ENCODE data around the gene FYB1. TPM values are rescaled to one million over a fixed set of nuclear protein-coding genes. Genes with fewer than 3 reads are reported as not detected.
"Not testable (repeated sequence)": the region's sequence is repeated elsewhere in the genome, so short reads cannot be mapped to it uniquely, and the experiment has no call there.

The FYB1 gene
- total RNA-seq, 1 donor from 2014 or later: not detected

DNA sequence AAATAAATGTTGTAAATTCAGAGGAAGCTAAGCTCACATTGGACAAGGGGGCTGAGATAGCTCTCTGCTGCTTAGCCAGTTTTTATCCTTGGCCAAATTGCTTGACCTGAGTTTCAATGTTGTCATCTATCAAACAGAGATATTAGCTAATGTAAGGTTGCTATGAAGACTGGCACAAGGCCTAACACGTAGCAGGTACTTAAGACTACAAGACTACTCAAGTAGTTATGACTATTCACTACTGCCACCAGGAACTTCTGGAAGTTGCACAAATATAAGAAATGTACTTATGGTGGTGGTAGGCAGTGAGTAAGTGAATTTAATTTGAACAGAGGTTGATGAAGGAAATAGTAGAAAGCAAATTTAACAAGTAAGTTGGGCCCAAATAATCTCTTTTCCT lies 17.4 kb upstream of the FYB1 start:
- Mint-ChIP-seq H3K4me3 (no peak overlapping the region), H3K27ac (ENCODE audit: unreplicated experiment) (no peak overlapping the region), H3K9me3 (peaks cover 10% of the 10 kb centered on the region), H3K27me3 (ENCODE audit: low read depth) (peaks cover 9% of the 10 kb centered on the region), H3K36me3 (ENCODE audit: low read depth) (no peaks in the 10 kb centered on the region), H3K4me1 (peaks cover 5% of the 10 kb centered on the region)
- DNase-seq (ENCODE audit: low read depth, low spot score): no peak
- TF ChIP-seq, protein P1, sequence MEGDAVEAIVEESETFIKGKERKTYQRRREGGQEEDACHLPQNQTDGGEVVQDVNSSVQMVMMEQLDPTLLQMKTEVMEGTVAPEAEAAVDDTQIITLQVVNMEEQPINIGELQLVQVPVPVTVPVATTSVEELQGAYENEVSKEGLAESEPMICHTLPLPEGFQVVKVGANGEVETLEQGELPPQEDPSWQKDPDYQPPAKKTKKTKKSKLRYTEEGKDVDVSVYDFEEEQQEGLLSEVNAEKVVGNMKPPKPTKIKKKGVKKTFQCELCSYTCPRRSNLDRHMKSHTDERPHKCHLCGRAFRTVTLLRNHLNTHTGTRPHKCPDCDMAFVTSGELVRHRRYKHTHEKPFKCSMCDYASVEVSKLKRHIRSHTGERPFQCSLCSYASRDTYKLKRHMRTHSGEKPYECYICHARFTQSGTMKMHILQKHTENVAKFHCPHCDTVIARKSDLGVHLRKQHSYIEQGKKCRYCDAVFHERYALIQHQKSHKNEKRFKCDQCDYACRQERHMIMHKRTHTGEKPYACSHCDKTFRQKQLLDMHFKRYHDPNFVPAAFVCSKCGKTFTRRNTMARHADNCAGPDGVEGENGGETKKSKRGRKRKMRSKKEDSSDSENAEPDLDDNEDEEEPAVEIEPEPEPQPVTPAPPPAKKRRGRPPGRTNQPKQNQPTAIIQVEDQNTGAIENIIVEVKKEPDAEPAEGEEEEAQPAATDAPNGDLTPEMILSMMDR (conservative IDR thresholded peaks at IDR 0.05): no peak

DNA sequence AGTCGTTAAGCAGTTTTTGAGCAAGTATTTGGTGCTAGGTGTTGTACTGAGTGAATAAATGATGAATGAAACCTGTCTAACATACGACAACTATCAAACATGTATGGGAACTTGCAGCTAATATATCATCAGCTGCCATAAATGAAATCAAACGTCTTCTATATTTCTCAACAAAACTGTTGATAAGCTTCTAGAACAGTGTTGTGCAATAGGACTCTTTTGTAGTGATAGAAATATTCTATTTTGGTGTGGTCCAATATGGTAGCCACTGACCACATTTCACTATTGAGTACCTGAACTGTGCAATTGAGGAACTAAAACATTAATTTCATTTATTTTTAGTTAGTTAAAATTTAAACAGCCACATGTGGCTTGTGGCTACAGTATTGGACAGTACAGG lies 16.3 kb upstream of the FYB1 start:
- DNase-seq (ENCODE audit: low read depth, low spot score): no peak
- Mint-ChIP-seq H3K27ac (ENCODE audit: unreplicated experiment) (no peak overlapping the region), H3K9me3 (peaks cover 7% of the 10 kb centered on the region), H3K36me3 (ENCODE audit: low read depth) (no peaks in the 10 kb centered on the region), H3K4me1 (peaks cover 5% of the 10 kb centered on the region), H3K4me3 (no peak overlapping the region), H3K27me3 (ENCODE audit: low read depth) (peaks cover 9% of the 10 kb centered on the region)
- TF ChIP-seq, protein P1 (conservative IDR thresholded peaks at IDR 0.05): no peak

DNA sequence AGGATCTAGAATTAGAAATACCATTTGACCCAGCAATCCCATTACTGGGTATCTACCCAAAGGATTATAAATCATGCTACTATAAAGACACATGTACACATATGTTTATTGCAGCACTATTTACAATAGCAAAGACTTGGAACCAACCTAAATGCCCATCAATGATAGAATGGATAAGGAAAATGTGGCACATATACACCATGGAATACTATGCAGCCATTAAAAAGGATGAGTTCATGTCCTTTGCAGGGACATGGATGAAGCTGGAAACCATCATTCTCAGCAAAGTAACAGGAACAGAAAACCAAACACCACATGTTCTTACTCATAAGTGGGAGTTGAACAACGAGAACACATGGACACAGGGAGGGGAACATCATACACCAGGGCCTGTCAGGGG lies 15.1 kb upstream of the FYB1 start:
- not testable (repeated sequence) for H3K4me3 Mint-ChIP-seq; H3K9me3 Mint-ChIP-seq; H3K27ac Mint-ChIP-seq (ENCODE audit: unreplicated experiment); H3K4me1 Mint-ChIP-seq; H3K27me3 Mint-ChIP-seq (ENCODE audit: low read depth); DNase-seq (ENCODE audit: low read depth, low spot score); H3K36me3 Mint-ChIP-seq (ENCODE audit: low read depth)

- Mint-ChIP-seq H3K4me1 (peaks cover 5% of the 10 kb centered on the region), H3K9me3 (no peaks in the 10 kb centered on the region), H3K36me3 (ENCODE audit: low read depth) (no peaks in the 10 kb centered on the region), H3K27ac (ENCODE audit: unreplicated experiment) (no peak overlapping the region), H3K4me3 (no peak overlapping the region), H3K27me3 (ENCODE audit: low read depth) (peaks cover 9% of the 10 kb centered on the region)
- TF ChIP-seq, protein P1 (conservative IDR thresholded peaks at IDR 0.05): no peak
- DNase-seq (ENCODE audit: low read depth, low spot score): no peak
Observed at GRCh38 chr5:39233783-39234182, 14.4 kb upstream of the FYB1 start.

DNA sequence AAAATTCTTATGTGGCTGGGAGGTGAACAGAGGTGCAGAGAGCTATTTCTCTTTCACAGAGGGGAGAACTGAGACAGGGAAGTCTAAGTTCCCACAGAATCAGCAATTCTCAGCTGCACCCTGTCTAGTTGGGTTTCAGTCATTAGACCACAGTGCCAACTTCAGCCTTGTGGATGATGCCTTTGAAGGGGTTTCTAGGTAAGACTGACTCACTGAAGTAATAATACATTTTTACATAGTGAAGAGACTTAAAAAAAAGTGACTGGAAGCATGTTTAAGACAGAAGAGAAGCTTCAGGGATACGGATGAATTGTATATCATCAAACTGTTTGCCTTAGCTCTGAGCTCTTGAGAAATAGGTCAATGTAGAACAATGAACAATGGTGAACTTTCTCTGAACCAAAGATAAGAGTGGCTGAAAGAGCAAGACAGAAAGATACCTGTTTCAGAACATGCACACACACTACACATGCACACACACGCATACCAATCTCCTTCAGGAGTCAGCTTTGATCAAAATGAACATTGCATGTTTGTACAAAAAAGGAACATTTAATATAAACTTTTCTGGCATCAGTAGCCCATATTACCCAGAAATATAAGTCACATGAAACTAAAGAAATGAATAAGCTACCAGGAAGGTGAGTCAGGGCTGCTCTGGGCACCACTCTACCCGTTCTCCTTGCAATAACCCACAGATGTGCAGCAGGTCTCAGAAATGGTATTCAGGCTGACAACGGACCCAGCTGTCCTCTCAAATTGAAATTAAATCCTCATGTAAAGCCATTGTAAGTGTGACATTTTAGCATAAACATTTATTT lies 12.6 kb upstream of the FYB1 start:
- Mint-ChIP-seq H3K4me3 (no peak overlapping the region), H3K27ac (ENCODE audit: unreplicated experiment) (peak overlapping the region; percentile 6), H3K27me3 (ENCODE audit: low read depth) (peaks cover 5% of the 10 kb centered on the region), H3K4me1 (no peaks in the 10 kb centered on the region), H3K36me3 (ENCODE audit: low read depth) (no peaks in the 10 kb centered on the region), H3K9me3 (no peaks in the 10 kb centered on the region)
- no peak for DNase-seq (ENCODE audit: low read depth, low spot score)
- TF ChIP-seq, protein P1 (conservative IDR thresholded peaks at IDR 0.05): no peak

- Mint-ChIP-seq H3K4me3 (no peak overlapping the region), H3K27ac (ENCODE audit: unreplicated experiment) (no peak overlapping the region), H3K27me3 (ENCODE audit: low read depth) (no peaks in the 10 kb centered on the region), H3K4me1 (no peaks in the 10 kb centered on the region), H3K36me3 (ENCODE audit: low read depth) (no peaks in the 10 kb centered on the region), H3K9me3 (no peaks in the 10 kb centered on the region)
- no peak for DNase-seq (ENCODE audit: low read depth, low spot score)
- TF ChIP-seq, protein P1 (conservative IDR thresholded peaks at IDR 0.05): no peak
Observed at GRCh38 chr5:39228596-39228995, 9.2 kb upstream of the FYB1 start.
